HG02884 (cell line): ENCODE results near the gene NEU2.

Experiments used
- ATAC-seq: cut with Tn5 transposase; IDR thresholded peaks from one replicate; pipeline ENCODE4 v1.9.1; 2021; ENCODE audit warnings: mild to moderate bottlenecking, moderate library complexity; ENCODE audit not compliant: unreplicated experiment

The NEU2 gene

DNA sequence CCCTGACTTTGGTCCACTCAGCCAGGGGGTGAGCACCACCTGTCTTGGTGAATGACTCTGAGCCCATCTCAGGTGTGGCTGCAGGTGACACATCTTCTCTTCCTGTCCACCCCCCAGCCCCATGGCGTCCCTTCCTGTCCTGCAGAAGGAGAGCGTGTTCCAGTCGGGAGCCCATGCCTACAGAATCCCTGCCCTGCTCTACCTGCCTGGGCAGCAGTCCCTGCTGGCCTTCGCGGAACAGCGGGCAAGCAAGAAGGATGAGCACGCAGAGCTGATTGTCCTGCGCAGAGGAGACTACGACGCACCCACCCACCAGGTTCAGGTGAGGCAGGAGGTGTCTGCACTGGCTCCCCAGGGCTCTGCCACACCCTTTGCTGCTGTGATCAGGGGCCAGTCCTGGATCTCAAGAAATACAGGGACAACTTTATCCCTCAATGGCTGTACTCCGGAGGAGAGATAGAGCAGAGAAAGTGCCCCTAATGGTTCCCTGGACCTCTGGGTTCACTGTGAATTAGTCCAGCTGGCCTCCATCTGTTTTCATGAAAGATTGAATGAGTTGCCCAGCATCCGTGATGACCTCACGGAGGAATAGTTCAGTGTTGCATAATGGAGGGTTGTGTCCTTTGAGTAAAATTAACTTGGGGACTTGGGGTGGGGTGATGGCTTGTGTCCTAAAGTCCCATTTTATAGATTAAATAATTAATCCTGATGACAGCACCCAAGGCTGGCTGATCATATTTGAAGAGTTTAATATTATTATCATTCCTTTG lies at the start of gene NEU2:
TSS of gene NEU2 (plus strand) at position 122 of the 770 bp plus-strand sequence. CDS start at position 122, 0 bp downstream.
- ATAC-seq: no peak

DNA sequence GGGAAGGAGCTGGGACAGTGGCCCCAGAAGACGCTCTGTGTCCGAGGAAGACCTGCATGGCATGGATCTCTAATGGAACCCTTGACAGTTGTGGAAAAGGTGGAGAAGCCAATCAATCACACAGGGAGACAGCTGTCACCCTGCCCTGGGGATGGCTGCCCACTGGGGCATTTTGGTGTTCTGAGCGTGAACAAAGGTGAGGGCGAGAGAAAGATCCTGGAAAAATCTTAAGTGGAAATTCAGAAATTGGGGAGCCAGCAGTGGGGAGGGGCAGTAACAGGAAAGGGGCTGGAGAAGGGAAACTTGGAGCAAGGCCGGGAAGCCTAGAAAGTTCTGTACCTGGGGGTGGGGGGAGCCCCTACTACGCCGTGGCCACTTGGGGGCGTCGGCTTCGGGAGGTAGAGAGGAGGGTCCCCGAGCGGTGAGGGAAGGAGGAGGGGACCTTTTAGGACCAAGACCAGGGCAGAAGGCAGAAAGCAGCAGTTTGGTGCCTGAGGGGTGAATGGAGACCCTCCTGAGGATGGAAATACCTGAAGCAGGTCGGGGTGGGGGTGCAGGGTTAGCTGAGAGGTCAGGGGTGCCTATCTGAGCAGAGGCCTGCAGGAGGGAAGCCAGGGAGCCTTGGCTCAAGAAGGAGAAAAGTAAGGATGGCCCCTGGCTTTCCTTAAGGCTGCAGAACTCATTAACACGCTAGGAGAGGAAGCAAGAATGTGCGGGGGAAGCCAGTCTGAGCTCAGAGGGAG lies 49.4 kb upstream of the NEU2 start:
- no peak for ATAC-seq

DNA sequence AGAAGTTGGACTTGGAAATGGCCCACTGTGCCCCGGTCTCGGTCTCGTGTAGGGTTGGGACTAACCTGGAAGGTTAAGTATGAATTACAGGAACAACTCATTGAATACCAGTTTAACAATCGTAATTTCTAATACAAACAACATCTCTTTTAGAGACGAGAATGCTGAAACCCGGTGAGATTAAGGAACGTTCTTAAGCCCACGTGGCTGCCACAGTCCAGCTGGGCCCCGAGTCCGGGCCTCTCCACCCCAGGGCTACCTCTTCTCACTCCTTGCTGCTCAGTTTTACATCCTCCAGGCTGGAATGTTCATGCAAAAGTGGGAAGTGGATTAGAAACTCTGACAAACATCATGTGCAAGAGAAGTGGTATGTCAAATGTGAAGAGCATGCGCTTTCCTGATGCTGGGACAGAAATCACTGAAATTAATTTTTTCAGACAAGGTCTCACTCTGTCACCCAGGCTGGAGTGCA lies 48.8 kb upstream of the NEU2 start:
- ATAC-seq: no peak

DNA sequence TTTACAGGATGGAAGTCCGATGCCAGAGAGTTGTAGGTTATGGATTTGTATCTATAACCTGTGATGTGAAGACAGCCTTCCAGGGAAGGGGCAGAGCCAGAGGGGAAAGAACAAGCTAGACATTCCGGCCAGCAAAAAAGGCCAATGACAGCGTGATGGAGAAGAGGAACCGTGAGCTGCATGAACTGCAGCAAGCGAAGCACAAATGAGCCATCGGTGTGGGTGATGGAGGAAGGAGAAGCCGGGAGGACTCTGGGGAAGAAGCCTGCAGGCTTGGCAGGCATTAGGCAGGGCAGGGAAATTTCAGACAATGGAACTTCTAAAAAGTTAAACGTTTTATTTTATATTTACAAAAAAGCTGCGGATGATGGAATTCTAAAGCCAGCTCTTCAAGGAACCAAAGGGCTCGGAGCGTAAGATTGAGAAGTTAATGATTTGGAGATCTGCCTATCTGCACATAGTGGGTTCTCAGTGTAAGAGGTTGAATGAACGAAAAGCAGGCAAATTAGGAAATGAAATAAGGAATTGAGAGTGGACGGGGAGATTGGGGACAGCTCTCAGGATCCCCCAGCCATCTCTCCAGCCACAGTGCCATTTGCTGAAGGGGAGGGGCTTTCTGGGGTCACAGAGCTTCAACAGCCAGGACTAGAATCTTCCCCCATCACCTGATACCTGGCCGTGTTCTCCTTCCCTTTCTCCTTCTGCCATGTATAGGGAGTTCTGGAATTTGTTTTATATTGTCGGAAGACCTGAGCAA lies 47.8 kb upstream of the NEU2 start:
- no peak for ATAC-seq

DNA sequence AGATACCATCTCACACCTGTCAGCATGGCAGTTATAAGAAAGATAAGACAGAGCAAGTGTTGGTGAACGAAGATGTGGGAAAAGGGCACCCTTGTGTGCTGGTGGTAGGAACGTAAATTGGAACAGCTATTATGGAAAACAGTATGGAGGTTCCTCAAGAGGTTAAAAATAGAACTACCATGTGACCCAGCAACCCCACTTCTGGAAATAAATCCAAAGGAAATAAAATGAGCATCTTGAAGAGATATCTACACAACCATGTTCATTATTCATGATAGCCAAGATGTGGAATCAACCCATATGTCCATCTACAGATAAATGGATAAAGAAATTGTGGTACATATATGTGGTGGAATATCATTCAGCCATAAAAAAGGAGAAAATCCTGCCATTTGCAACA lies 46.3 kb upstream of the NEU2 start:
- ATAC-seq: no peak

DNA sequence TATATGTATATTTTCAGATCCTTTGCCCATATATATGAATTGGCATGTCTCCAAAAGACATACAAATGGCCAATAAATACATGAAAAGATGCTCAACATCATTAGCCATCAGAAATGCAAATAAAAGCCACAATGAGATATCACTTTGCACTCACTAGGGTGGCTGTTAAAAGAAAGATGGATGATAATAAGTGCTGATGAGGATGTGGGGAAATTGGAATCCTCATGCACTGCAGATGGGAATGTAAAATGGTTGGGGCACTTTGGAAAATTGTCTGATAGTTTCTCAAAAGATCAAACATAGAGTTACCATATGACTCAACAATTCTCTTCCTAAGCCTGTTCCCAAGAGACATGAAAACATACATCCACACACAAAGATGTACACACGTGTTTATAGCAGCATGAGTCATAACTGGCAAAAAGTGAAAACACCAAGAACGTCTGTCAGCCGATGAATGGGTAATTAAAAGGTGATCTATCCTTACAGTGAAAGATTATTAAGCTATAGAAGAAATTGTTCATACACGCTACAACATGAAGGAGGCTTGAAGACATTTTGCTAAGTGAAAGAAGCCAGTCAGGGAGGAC lies 39.1 kb upstream of the NEU2 start:
- no peak for ATAC-seq

DNA sequence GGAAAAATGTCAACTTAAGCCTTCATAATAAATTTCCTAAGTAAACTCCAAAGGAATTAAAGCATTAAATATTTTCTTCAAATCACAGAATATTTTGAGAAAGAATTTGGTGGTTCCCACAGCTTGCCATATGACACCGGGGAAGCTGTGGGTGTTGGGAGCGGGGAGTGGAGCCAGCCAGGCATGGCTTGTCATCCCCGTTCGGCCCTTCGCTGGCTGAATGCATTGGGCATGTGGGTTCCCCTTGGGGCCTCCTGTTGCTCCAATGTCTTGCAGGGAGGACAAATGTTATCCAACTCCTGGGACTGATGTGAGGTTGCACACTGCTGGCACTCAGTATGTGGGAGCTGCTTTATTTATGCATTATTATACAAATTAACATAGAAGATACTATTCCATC lies 38.0 kb upstream of the NEU2 start:
- no peak for ATAC-seq

DNA sequence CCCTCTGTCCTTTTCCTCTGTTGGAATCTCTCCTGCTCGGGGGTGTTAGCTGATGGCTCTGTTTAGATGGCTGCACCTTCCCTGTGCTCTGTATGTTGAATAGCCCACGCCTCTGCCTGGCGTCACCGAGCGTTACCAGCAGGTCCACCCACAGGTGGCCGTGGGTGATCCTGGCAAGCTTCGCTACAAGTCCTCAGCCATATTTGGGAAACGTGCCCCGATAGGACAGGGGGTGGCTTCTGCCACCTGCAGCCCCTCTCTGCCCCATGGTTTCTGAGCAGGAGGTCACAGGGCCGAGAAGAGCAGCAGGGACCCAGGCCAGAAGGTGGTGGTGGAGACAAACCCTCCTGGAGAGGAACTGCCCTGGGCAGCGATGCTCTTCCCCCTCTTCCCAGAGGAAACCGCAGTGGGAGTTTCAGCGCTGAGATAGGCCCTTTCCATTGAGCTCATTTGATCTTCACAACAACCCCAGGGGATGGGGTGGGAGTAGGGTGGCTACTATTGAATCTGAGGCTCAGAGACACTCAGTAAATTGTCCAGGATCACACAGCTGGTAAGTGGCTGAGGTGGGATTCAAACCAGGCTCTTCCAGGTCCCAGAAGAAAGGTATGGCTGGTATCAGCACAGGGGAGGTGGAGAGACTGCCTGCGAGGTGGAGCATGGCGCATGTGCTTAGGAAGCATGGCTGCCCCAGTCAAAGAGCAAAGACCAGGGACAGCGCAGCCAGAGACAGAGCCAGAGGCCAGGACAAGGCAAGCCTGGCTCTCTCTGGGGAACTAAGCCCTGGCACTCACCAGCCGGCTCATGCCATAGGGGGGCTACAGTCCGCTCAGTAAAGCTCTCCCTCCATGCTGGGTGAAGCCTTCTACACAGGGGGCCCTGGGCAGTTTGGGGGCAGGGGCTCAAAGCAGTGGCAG lies 34.5 kb upstream of the NEU2 start:
- no peak for ATAC-seq

DNA sequence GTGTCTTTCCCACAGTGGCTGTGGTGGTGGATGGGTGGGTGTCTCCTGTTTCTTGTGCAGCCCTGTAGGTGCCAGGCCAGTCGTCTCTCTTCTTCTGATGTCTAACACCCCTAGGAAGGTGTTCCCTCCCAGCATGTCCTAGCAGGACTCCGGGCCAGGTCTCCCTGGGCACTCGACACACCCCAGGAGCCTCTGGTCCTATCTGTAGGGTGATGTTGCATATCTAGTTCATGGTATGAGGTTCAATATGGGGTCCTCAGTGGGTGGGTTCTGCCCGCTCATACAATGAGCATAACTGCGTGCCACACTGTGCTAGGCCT lies 33.8 kb upstream of the NEU2 start:
- ATAC-seq: no peak

DNA sequence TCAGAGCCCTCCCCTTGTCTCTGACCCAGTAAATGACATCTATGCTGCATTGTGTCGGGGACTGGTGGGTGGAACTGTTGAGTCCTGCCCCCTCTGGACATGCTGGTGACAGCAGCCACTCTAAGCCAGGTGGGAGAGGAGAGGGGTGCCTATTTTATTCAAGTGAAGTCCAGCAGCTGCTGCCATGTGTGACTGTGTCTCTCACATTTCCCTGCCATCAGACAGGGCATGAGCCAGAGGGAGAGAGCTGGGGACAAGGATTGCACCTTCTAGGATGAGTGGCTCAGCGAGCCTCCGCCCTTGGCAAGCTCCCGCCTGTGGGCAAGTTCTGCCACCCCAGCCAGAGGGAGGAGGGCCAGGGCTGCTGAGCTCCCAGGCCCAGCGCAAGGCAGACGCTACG lies 33.1 kb upstream of the NEU2 start:
- no peak for ATAC-seq

DNA sequence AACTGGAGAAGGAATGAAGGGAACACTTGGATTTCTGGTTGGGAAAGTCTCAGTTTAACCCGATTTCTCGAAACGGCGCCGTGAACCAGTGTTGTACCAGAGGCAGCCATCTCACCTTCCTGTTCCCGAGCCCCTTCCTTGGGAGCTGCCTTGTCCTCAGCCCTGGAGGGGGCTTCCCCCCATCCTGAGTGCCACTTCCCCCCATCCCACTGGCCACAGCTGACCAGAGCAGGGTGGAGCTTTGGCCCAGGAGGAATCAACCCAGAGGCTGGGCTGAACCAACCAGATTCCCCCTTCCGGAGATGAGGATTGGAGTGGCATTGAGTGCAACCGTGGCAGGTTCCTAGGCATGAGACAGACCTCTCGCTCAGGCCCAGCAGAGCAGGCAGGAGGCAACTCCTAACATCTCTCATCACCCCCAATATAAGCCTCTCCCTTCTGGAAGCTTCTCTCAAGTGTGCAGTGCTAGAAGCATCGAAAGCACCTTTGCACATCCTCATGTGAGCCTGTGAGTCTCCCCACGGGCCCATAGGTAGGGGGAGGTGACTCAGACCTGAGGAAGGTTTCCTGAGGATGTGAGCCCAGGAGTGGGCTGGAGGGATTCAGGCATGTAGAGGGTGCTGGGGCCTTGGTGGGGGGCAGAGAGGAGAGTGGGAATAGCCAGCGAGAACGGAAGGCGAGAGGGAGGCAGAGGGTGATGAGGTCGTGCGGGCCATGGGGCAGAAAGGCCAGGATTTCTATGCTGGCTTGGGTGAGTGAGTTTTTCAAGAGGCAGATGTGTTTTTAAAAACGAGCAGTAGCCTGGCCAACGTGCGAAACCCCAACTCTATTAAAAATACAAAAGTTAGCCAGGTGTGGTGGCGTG lies 31.4 kb upstream of the NEU2 start:
- ATAC-seq: no peak

DNA sequence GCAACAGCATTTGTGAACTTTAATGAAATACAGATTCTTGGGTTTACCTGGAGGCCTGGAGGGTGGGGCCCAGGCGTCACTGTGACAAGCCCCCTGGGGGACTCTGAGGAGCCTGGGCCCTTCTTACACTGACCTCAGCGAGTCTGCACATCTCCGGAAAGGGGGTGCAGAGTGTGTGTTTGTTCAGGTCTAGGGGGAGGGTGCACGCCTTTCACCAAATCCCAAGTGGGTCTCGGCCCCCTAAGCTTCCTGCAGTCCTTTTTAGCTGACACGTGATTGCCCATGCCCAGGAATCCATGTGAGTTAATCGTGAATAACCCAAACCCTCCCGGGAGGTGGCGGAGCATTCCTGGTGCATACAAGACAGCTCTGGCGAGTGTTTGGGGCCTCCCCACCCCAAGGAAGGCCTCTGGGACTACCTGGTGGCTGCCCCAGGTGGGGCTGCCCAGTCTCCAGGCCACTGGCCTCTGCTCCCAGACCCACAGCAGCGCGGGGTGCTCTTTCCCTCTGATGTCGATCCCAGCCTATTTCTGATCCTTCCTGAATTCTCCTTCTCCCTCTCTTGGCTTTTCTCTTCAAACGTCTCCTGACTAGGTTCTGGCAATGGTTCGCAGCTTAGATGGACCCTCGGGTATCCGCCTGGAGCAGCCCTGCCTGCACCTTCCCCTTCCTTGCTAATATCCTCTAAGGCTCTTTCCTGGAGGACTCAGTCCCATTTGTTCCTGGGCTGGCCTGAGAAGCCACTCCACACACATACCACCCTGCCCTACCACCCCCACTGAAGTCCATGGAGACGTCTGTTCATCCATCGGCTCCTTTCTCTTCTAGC lies 29.4 kb upstream of the NEU2 start:
- no peak for ATAC-seq

DNA sequence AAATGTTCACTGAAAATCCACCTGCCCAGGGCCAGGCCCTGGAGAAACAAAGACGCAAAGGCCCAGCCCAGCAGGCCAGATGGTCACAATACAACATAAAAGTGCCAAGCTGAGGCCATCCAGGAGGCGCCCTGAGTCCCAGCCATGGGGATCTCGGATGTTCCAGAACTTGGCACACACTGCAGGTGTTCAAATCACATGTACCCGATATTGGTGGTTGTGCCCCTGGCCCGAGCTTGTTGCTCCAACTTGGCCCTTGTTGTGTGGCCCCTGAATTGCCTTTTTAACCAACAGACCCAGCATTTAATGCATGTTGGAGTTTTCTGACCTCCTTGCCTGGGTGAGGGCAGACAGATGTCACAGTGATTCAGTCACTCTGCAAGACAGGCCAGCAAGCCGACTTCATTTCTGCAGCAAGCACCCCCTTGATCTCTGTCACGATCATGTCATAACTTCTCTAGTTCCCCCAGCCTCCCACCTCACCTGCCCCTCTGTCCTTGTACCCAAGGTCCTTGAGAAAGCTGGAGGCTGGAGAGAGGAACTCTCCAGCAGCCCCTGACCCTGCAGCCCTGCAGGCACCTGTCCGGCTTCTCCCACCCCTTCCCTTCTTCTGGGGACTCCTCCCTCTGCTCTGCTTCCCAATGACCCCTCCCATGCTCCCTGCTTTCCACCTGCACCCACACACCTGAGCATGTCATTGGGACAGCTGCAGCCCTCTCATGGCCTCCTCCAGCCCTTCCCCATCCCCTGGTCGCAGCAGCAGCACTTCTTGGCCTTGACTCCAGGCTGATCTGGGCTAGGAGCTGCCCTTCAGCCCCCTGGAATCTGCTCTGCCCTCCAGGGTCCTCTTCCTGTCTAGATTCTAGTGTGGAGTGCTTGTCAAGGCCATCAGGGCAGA lies 28.6 kb upstream of the NEU2 start:
- no peak for ATAC-seq

DNA sequence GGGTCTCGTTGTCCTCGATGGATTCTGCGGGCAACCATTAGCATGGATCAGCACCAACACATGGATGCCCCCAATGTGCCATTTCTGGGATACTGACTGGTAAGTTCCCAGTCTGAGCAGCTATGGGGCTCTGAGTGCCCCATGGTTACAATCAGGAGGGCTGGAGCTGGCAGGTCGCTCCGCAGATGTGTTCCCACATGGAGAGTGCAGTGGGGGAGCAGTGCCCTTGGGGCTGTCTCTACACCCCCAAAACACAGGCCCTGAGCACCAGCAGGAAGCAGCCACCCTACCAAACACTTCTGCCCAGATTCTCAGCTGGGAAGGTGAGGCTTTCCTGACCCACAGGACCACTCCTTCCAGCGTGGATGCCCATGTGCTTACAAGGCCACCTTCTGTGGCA lies 27.4 kb upstream of the NEU2 start:
- ATAC-seq: no peak

DNA sequence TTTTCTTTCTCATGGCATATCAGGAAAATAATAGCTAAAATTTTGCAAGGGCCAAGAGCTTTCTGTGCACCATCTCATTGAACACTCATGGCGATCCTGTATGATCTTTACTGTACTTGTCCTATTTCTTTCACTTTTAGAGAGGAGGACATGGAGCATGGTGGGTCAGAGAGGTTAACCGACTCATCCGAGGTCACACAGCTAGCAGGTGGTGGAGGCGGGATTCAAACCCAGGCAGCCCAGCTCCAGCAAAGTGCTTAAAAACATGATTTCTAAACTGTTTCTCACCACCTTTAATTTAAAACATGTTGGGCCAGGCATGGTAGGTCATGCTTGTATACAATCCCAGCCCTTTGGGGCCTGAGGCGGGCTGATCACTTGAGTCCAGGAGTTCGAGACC lies 25.8 kb upstream of the NEU2 start:
- ATAC-seq: no peak

DNA sequence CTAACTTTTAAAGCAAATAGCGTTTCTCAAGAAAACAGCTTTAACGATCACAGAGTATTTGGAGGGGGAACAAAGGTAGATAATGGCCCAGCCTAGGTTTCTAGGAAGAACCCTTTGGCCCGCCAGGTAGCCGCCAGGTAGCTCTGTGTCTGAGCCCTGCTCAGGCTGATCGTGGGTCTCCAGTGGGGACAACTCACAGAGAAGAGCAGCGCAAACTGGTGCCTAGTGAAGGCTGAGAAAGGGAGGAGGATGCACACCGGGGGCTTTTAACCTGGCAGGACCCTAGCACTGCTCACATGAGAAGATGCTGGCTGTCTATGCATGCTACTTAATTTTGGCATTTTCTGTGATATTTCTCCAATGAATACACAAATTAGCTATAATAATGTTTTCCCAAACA lies 25.2 kb upstream of the NEU2 start:
- no peak for ATAC-seq

DNA sequence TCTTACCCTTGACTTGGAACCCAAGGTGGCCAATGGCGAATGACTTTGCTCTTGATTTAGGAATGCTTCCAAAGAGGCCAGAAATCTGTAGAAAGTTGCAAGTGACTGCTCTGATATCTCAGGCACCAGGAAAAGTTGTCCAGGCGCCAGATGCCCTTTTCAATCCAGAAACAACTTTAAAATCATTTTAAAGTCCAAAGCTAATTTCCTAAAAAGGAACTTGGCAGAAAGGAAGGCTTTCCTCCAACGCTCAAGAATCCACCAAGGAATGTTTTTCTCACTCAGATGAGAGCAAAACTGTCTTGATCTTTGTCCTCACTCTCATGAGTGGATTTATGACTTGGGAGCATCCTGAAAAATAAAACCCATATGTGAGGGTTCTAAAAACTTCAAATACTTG lies 24.7 kb upstream of the NEU2 start:
- ATAC-seq: no peak

DNA sequence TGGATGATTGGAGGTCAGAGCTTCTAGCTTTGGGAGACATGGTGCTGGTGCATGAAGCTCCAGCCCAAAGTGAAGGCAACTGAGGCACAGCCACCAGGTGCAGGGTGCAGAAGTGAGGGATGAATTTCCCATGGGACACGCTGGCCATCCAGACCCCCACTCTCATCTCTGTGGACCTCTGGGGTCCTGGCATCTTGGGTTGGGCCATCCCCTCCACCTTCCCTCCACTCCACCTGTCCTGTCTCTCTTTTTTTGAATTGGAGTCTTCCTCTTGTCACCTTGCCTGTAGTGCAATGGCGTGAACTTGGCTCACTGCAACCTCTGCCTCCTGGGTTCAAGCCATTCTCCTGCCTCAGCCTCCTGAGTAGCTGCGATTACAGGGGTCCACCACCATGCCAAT lies 22.8 kb upstream of the NEU2 start:
- ATAC-seq: no peak
